GM23338 (cell line): ENCODE data around the gene SLC7A14.

Experiments
- EZH2 ChIP-seq: fragments of 200-600 bp; sonication (generic); IDR thresholded peaks from one replicate; pipeline ENCODE4 v1.8.0; 2017; ENCODE audit warnings: antibody characterized with exemption, mild to moderate bottlenecking, low read depth; ENCODE audit not compliant: unreplicated experiment
- EZH2phosphoT487 ChIP-seq: fragments of 200-600 bp; sonication (generic); IDR thresholded peaks from one replicate; pipeline ENCODE4 v1.8.1; 2018; ENCODE audit warnings: antibody characterized with exemption; ENCODE audit not compliant: unreplicated experiment
- TF ChIP-seq, protein P1 (sequence below), 2 experiments: fragments of 200-600 bp in 1 of 2; sonication (generic) in 1 of 2; conservative IDR thresholded peaks; 2 replicates each; pipeline versions ENCODE4 v1.5.1 to v1.6.1; 2016 to 2017; ENCODE audit warnings: antibody characterized with exemption in 2 of 2, low read depth in 2 of 2, mild to moderate bottlenecking in 2 of 2, moderate library complexity in 1 of 2

DNA sequence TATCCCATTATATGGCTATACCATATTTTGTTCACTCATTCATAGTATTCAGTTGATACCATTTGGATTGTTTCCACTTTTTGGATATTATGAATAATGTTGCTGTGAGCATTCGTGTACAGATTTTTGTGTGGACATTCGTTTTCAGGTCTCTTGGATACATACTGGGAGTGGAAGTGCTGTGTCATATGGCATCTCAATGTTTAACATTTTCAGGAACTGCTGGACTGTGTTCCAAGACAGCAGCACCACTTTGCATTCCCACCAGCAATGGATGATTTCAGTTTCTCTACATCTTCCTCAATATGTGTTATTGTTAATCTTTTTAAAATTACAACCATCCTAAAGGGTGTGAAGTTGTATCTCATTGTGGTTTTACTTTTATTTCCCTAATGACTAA lies 34.6 kb downstream of the SLC7A14 start:
- TF ChIP-seq, protein P1, sequence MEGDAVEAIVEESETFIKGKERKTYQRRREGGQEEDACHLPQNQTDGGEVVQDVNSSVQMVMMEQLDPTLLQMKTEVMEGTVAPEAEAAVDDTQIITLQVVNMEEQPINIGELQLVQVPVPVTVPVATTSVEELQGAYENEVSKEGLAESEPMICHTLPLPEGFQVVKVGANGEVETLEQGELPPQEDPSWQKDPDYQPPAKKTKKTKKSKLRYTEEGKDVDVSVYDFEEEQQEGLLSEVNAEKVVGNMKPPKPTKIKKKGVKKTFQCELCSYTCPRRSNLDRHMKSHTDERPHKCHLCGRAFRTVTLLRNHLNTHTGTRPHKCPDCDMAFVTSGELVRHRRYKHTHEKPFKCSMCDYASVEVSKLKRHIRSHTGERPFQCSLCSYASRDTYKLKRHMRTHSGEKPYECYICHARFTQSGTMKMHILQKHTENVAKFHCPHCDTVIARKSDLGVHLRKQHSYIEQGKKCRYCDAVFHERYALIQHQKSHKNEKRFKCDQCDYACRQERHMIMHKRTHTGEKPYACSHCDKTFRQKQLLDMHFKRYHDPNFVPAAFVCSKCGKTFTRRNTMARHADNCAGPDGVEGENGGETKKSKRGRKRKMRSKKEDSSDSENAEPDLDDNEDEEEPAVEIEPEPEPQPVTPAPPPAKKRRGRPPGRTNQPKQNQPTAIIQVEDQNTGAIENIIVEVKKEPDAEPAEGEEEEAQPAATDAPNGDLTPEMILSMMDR (conservative IDR thresholded peaks at IDR 0.05; ENCODE audit: low read depth in 2 of 2), result no peak
- TF ChIP-seq EZH2phosphoT487 (no peak), EZH2 (no peak)
